Neuronal stem cell (in vitro differentiated cells): ENCODE data around the gene COL5A1.

Source experiments
- DNase-seq: peaks from one replicate; pipeline ENCODE4 v3.0.0-alpha.2; 2013; ENCODE audit warnings: low spot score
- H2AFZ ChIP-seq: one replicate; pipeline ENCODE4 v1.6.1; 2013; ENCODE audit warnings: mild to moderate bottlenecking, low read length, inconsistent platforms
- H2AK5ac ChIP-seq: 2 replicates; pipeline ENCODE4 v1.6.1; 2013; ENCODE audit warnings: low read depth, mild to moderate bottlenecking, inconsistent platforms, low read length, moderate library complexity, mixed read lengths
- H2BK120ac ChIP-seq: 2 replicates; pipeline ENCODE4 v1.6.1; 2013; ENCODE audit warnings: low read depth, mild to moderate bottlenecking, inconsistent platforms, low read length, moderate library complexity, mixed read lengths
- H2BK12ac ChIP-seq: one replicate; pipeline ENCODE4 v1.6.1; 2013; ENCODE audit warnings: low read length, inconsistent platforms
- H2BK15ac ChIP-seq: 2 replicates; pipeline ENCODE4 v1.6.1; 2013; ENCODE audit warnings: mild to moderate bottlenecking, low read length, inconsistent platforms, mixed read lengths
- H2BK5ac ChIP-seq: one replicate; pipeline ENCODE4 v1.6.1; 2013; ENCODE audit warnings: inconsistent platforms, mild to moderate bottlenecking, low read length, moderate library complexity
- H3K14ac ChIP-seq: one replicate; pipeline ENCODE4 v1.6.1; 2013; ENCODE audit warnings: low read length, inconsistent platforms
- H3K18ac ChIP-seq: 2 replicates; pipeline ENCODE4 v1.6.1; 2013; ENCODE audit warnings: low read length, inconsistent platforms
- H3K23ac ChIP-seq: 2 replicates; pipeline ENCODE4 v1.6.1; 2013; ENCODE audit warnings: low read depth, mild to moderate bottlenecking, mixed read lengths, low read length, inconsistent platforms; ENCODE audit not compliant: poor library complexity
- H3K27ac ChIP-seq: replicated peaks from 3 replicates; pipeline ENCODE4 v1.5.1; 2013; ENCODE audit warnings: low read length, inconsistent platforms
- H3K27me3 ChIP-seq, 3 experiments: 2 replicates each; pipeline ENCODE4 v1.6.1; 2013; ENCODE audit warnings: low read length in 3 of 3, mild to moderate bottlenecking in 2 of 3, inconsistent platforms in 1 of 3, low read depth in 1 of 3, mixed read lengths in 1 of 3, moderate library complexity in 1 of 3; ENCODE audit not compliant: control insufficient read depth in 3 of 3, insufficient read depth in 3 of 3
- H3K36me3 ChIP-seq, 2 donors: replicated peaks in 1 of 2; 2 replicates each; pipeline ENCODE4 v1.6.1; 2013; ENCODE audit warnings: low read length in 2 of 2; ENCODE audit not compliant: control insufficient read depth in 2 of 2, insufficient read depth in 2 of 2
- H3K4ac ChIP-seq: 2 replicates; pipeline ENCODE4 v1.6.1; 2013; ENCODE audit warnings: inconsistent platforms, mild to moderate bottlenecking, low read length, moderate library complexity
- H3K4me1 ChIP-seq, 2 donors: 1 replicate in 1 of 2; 2 replicates in 1 of 2; pipeline ENCODE4 v1.6.1; 2013; ENCODE audit warnings: low read length in 2 of 2, low read depth in 1 of 2; ENCODE audit not compliant: control insufficient read depth in 2 of 2, insufficient read depth in 1 of 2
- H3K4me2 ChIP-seq: one replicate; pipeline ENCODE4 v1.6.1; 2013; ENCODE audit warnings: mild to moderate bottlenecking, low read length, inconsistent platforms; ENCODE audit not compliant: insufficient read depth, poor library complexity, severe bottlenecking
- H3K4me3 ChIP-seq, 2 donors: 2 replicates each; pipeline ENCODE4 v1.5.1; 2013; ENCODE audit warnings: low read length in 2 of 2, mild to moderate bottlenecking in 2 of 2, inconsistent platforms in 1 of 2, moderate library complexity in 1 of 2
- H3K79me1 ChIP-seq: one replicate; pipeline ENCODE4 v1.6.1; 2013; ENCODE audit warnings: low read depth, mild to moderate bottlenecking, inconsistent platforms, low read length, moderate library complexity
- H3K9ac ChIP-seq: one replicate; pipeline ENCODE4 v1.6.1; 2013; ENCODE audit warnings: mild to moderate bottlenecking, low read depth, low read length, inconsistent platforms; ENCODE audit not compliant: poor library complexity
- H3K9me3 ChIP-seq, 2 donors: replicated peaks in 1 of 2; 2 replicates each; pipeline versions ENCODE3 to v1.6.1; 2013; ENCODE audit warnings: low read length in 2 of 2, mild to moderate bottlenecking in 2 of 2, inconsistent platforms in 1 of 2, low read depth in 1 of 2, mixed read lengths in 1 of 2, moderate library complexity in 1 of 2; ENCODE audit not compliant: control insufficient read depth in 2 of 2, insufficient read depth in 1 of 2
- H4K8ac ChIP-seq: one replicate; pipeline ENCODE4 v1.6.1; 2013; ENCODE audit warnings: low read depth, mild to moderate bottlenecking, inconsistent platforms, low read length, moderate library complexity
- H4K91ac ChIP-seq: one replicate; pipeline ENCODE4 v1.6.1; 2013; ENCODE audit warnings: low read length, low read depth, mild to moderate bottlenecking, inconsistent platforms; ENCODE audit not compliant: poor library complexity
- WGBS, 2 donors: extraction: QIAGEN DNeasy Blood & Tissue Kit; methylation state at CpG; one replicate each; pipeline ENCODE4 v1.1.7; 2013; ENCODE audit warnings: missing lambda C conversion rate in 2 of 2, mixed read lengths in 1 of 2; ENCODE audit not compliant: insufficient read length in 2 of 2, insufficient replicate concordance in 1 of 2; ENCODE audit errors: extremely low coverage in 2 of 2; 5-methylcytosine and 5-hydroxymethylcytosine counted together

Gene COL5A1

GRCh38 chr9:134611046-134611445, 30.6 kb upstream of the COL5A1 start:
- Histone ChIP-seq H3K9me3 (peaks cover 0 to 2% of the 10 kb centered on the region in 2 donors), H2AK5ac (no peak overlapping the region), H2BK12ac (no peak overlapping the region), H3K23ac (no peak overlapping the region), H2BK15ac (no peak overlapping the region), H3K4me3 (no peak overlapping the region), H2BK120ac (no peak overlapping the region), H3K27ac (no peak overlapping the region), H2AFZ (no peak overlapping the region), H3K79me1 (no peaks in the 10 kb centered on the region), H2BK5ac (no peak overlapping the region), H3K4ac (no peak overlapping the region), H3K27me3 (no peaks in the 10 kb centered on the region), H4K8ac (no peak overlapping the region), H3K36me3 (no peaks in the 10 kb centered on the region), H4K91ac (no peak overlapping the region), H3K4me2 (no peak overlapping the region), H3K18ac (no peak overlapping the region), H3K4me1 (no peaks in the 10 kb centered on the region), H3K14ac (no peak overlapping the region), H3K9ac (no peak overlapping the region)
- WGBS, 2 donors = no CpG with 5 or more reads among the region's 4 CpGs
- no peak for DNase-seq

- no peaks in the 10 kb centered on the region for H3K4me1 ChIP-seq
- no peak overlapping the region for H2AFZ ChIP-seq
- no peak overlapping the region for H3K4ac ChIP-seq
- H2BK120ac ChIP-seq = no peak overlapping the region
- H3K14ac ChIP-seq = no peak overlapping the region
- H2BK15ac ChIP-seq = no peak overlapping the region
- H3K4me2 ChIP-seq = no peak overlapping the region
- no peak overlapping the region for H3K4me3 ChIP-seq
- H2AK5ac ChIP-seq = no peak overlapping the region
- no peak overlapping the region for H3K18ac ChIP-seq
- no peak overlapping the region for H3K27ac ChIP-seq
- WGBS, 2 donors = no CpG with 5 or more reads among the region's 1 CpG
- no peaks in the 10 kb centered on the region for H3K27me3 ChIP-seq
- no peak overlapping the region for H3K9ac ChIP-seq
- H3K79me1 ChIP-seq = no peaks in the 10 kb centered on the region
- H2BK5ac ChIP-seq = no peak overlapping the region
- no peak overlapping the region for H4K8ac ChIP-seq
- no peak overlapping the region for H2BK12ac ChIP-seq
- H3K23ac ChIP-seq = no peak overlapping the region
- H3K36me3 ChIP-seq = no peaks in the 10 kb centered on the region
- DNase-seq = no peak
- H3K9me3 ChIP-seq = peaks cover 0 to 2% of the 10 kb centered on the region in 2 donors
- no peak overlapping the region for H4K91ac ChIP-seq
Observed at GRCh38 chr9:134612309-134612708, 29.3 kb upstream of the COL5A1 start.

GRCh38 chr9:134612715-134613114, 28.9 kb upstream of the COL5A1 start:
- Histone ChIP-seq H2BK120ac (no peak overlapping the region), H3K9me3 (peaks cover 0 to 2% of the 10 kb centered on the region in 2 donors), H3K27ac (no peak overlapping the region), H2BK12ac (no peak overlapping the region), H2AK5ac (no peak overlapping the region), H2BK15ac (no peak overlapping the region), H3K14ac (no peak overlapping the region), H3K23ac (no peak overlapping the region), H3K36me3 (no peaks in the 10 kb centered on the region), H4K91ac (no peak overlapping the region), H3K27me3 (no peaks in the 10 kb centered on the region), H4K8ac (no peak overlapping the region), H2AFZ (no peak overlapping the region), H3K18ac (no peak overlapping the region), H3K4me2 (no peak overlapping the region), H3K9ac (no peak overlapping the region), H3K4ac (no peak overlapping the region), H2BK5ac (no peak overlapping the region), H3K4me1 (no peaks in the 10 kb centered on the region), H3K4me3 (no peak overlapping the region), H3K79me1 (no peaks in the 10 kb centered on the region)
- WGBS, 2 donors = no CpG with 5 or more reads among the region's 1 CpG
- no peak for DNase-seq

- H3K14ac ChIP-seq = no peak overlapping the region
- DNase-seq = no peak
- H3K27ac ChIP-seq = no peak overlapping the region
- no peaks in the 10 kb centered on the region for H3K36me3 ChIP-seq
- H3K9ac ChIP-seq = no peak overlapping the region
- no peak overlapping the region for H4K8ac ChIP-seq
- no peaks in the 10 kb centered on the region for H3K4me1 ChIP-seq
- no peak overlapping the region for H3K4ac ChIP-seq
- no peak overlapping the region for H2BK12ac ChIP-seq
- no peak overlapping the region for H3K23ac ChIP-seq
- H2BK120ac ChIP-seq = no peak overlapping the region
- no CpG with 5 or more reads among the region's 3 CpGs for WGBS, 2 donors
- H4K91ac ChIP-seq = no peak overlapping the region
- peaks cover 0 to 2% of the 10 kb centered on the region in 2 donors for H3K9me3 ChIP-seq
- H3K4me3 ChIP-seq = no peak overlapping the region
- H3K79me1 ChIP-seq = no peaks in the 10 kb centered on the region
- no peaks in the 10 kb centered on the region for H3K27me3 ChIP-seq
- no peak overlapping the region for H3K18ac ChIP-seq
- no peak overlapping the region for H2BK5ac ChIP-seq
- no peak overlapping the region for H2AFZ ChIP-seq
- no peak overlapping the region for H3K4me2 ChIP-seq
- no peak overlapping the region for H2AK5ac ChIP-seq
- H2BK15ac ChIP-seq = no peak overlapping the region
Observed at GRCh38 chr9:134614256-134614655, 27.3 kb upstream of the COL5A1 start.
